ENCODE results near the gene SLC22A5. TPM values are rescaled to one million over a fixed set of nuclear protein-coding genes. Genes with fewer than 3 reads are reported as not detected.

The SLC22A5 gene
- total and polyA plus RNA-seq, 2 of the 8 experiments (the other 6 are each of a cell fraction or from before 2014, with no cell fraction given) = 4.0 to 9.0 TPM

- no peaks in the 10 kb centered on the region for H3K36me3 ChIP-seq (ENCODE audit: control insufficient read depth in 2 of 4, insufficient read depth in 4 of 4, low read length in 3 of 4)
- no peak overlapping the region for H4K91ac ChIP-seq (replicated peaks; ENCODE audit: insufficient read length, low read length)
- H2AK5ac ChIP-seq (ENCODE audit: low read depth, low read length) = no peak overlapping the region; the same call in 1 of the 2 replicates
- no peak overlapping the region for H3K4me2 ChIP-seq (ENCODE audit: insufficient read depth in 1 of 2, low read depth in 2 of 2, low read length in 2 of 2)
- no peak overlapping the region for H2BK12ac ChIP-seq (ENCODE audit: low read depth, low read length)
- H2BK20ac ChIP-seq (ENCODE audit: low read length) = no peak overlapping the region
- H2BK120ac ChIP-seq (replicated peaks; ENCODE audit: low read depth, low read length) = no peak overlapping the region
- no peak overlapping the region for H3K27ac ChIP-seq (ENCODE audit: low read depth, low read length)
- no peak overlapping the region for H3K23ac ChIP-seq (ENCODE audit: insufficient read length)
- no peak overlapping the region for H4K8ac ChIP-seq (ENCODE audit: extremely low read depth, insufficient read depth, low read length)
- no peak overlapping the region for H4K5ac ChIP-seq (ENCODE audit: insufficient read length, low read depth, low read length)
- H2AFZ ChIP-seq (ENCODE audit: low read length) = no peak overlapping the region
- no peak overlapping the region for H2BK15ac ChIP-seq (ENCODE audit: low read length)
- no peak overlapping the region for H3K18ac ChIP-seq (ENCODE audit: extremely low read depth, low read length)
- WGBS, 2 experiments (ENCODE audit: extremely low coverage in 1 of 2, insufficient coverage in 1 of 2, insufficient read length in 1 of 2, insufficient replicate concordance in 2 of 2, low coverage in 1 of 2, low lambda C conversion rate in 2 of 2, missing lambda C conversion rate in 1 of 2) = 80% methylated on average over 1 of the region's 1 CpG; no CpG with 5 or more reads in 1 of the 2 experiments
- no peak overlapping the region for H2BK5ac ChIP-seq (ENCODE audit: low read depth, low read length)
- H3K4ac ChIP-seq (replicated peaks; ENCODE audit: insufficient read length, low read depth, low read length) = no peak overlapping the region
- no peaks in the 10 kb centered on the region for H4K20me1 ChIP-seq (replicated peaks in 1 of 2; ENCODE audit: control insufficient read depth in 1 of 2, insufficient read depth in 2 of 2, low read length in 2 of 2)
- peaks cover 3 to 6% (median 5%) of the 10 kb centered on the region in 4 experiments; a peak in 5 of 7 replicates for H3K4me1 ChIP-seq (replicated peaks in 1 of 4; ENCODE audit: control insufficient read depth in 3 of 4, insufficient read depth in 4 of 4, low read length in 3 of 4)
- no peak overlapping the region for H3K4me3 ChIP-seq (ENCODE audit: extremely low read depth in 1 of 4, insufficient read depth in 2 of 4, low read depth in 3 of 4, low read length in 4 of 4)
- DNase-seq (ENCODE audit: low read depth in 1 of 2, low spot score in 2 of 2) (no peak), FAIRE-seq (no peak)
- TF ChIP-seq NRF1 (IDR thresholded peaks at IDR 0.05; ENCODE audit: low read depth, low read length) (no peak), CTBP2 (IDR thresholded peaks at IDR 0.05; ENCODE audit: borderline replicate concordance, insufficient read depth, insufficient read length, low read length) (no peak), CBX8 (IDR thresholded peaks at IDR 0.05; ENCODE audit: borderline replicate concordance, low read depth, low read length) (no peak), RBBP5 (IDR thresholded peaks at IDR 0.05; ENCODE audit: borderline replicate concordance, low read depth, low read length) (no peak), MAFK (IDR thresholded peaks at IDR 0.05; ENCODE audit: low read depth, low read length) (no peak), BRCA1 (IDR thresholded peaks at IDR 0.05; ENCODE audit: low read depth, low read length) (no peak), CEBPB (IDR thresholded peaks at IDR 0.05; ENCODE audit: low read depth, low read length) (no peak), ASH2L (IDR thresholded peaks at IDR 0.05; ENCODE audit: low read length) (no peak), POU5F1 (IDR thresholded peaks at IDR 0.05; ENCODE audit: low read depth, low read length) (no peak), BCL11A (IDR thresholded peaks at IDR 0.05; ENCODE audit: low read depth in 2 of 2, low read length in 2 of 2) (no peak), CBX5 (IDR thresholded peaks at IDR 0.05; ENCODE audit: low read depth, low read length) (no peak)
- no peak overlapping the region for H3K56ac ChIP-seq (replicated peaks; ENCODE audit: insufficient read length, low read depth, low read length)
- no peaks in the 10 kb centered on the region for H3K27me3 ChIP-seq (replicated peaks in 1 of 4; ENCODE audit: control insufficient read depth in 3 of 4, extremely low read depth in 1 of 4, insufficient read depth in 3 of 4, low read length in 3 of 4)
- no peak overlapping the region for H3K14ac ChIP-seq (ENCODE audit: insufficient read length)
- no peak overlapping the region; a peak in 1 of 7 replicates for H3K9ac ChIP-seq (replicated peaks in 1 of 4; ENCODE audit: extremely low read depth in 1 of 4, low read depth in 3 of 4, low read length in 3 of 4)
- H3K9me3 ChIP-seq (ENCODE audit: insufficient read depth in 2 of 2, low read depth in 1 of 2, low read length in 1 of 2) = no peaks in the 10 kb centered on the region
- ChIA-PET POLR2A (ENCODE audit: partially characterized antibody) (interaction anchor here (1.3 kb wide), 1 partner anchor 11 kb away, joined by 4 read pairs; the partner anchor contains the start of gene SLC22A5), CTCF (ENCODE audit: partially characterized antibody) (interaction anchor here (1.1 to 2.5 kb wide), 5 partner anchors 8 to 140 kb away, joined by 3 to 11 read pairs (median 3); no protein-coding TSS in a partner anchor)
- no peaks in the 10 kb centered on the region for H3K79me1 ChIP-seq (ENCODE audit: low read depth, low read length)
- no peaks in the 10 kb centered on the region for H3K23me2 ChIP-seq (ENCODE audit: low read depth, low read length)
- H3K79me2 ChIP-seq (ENCODE audit: control insufficient read depth in 1 of 2, insufficient read depth in 2 of 2, low read length in 2 of 2) = no peaks in the 10 kb centered on the region
Measured at GRCh38 chr5:132358775-132359174, 10.7 kb upstream of the SLC22A5 start.

All from H1 (cell line).